ENCODE data around the gene FAF2.

DNA sequence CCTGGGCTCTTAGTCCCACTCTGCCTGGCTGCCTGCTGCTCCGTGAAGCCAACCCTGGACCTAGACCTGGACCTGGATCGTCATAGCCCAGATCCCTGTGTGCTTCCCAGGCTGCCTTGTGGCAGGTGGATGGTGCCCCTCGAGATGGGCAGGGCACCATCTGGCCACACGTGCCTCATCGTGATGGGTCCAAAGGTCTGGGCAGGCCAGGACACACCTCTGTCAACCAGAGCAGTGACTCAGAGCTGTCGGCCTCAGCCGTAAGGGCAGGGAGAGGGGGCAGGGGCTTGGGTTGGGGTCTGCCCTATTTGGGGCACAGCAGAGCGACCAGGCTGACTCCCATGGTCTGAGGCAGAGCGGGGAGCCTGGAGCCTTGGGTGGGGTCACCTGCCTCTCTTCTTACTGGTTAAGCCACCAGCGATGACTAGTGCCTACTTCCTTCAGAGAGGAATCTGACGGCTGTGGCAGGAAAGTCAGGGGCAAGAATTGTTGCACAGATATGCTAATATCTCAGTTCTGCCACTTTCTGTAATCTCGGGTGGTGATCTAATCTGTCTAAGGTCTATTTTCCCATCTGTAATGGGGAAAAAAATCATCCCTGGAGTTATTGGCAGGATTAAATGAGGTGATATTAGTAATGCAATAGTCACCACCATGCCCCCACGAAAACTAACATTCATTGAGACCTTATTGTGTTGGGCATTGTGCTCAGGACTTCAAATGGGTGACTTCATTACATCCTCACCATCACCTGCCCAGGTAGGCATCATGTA lies 97.7 kb downstream of the FAF2 start:
- TF ChIP-seq CTCF (IDR thresholded peaks at IDR 0.05) (no peak), POLR2A (IDR thresholded peaks at IDR 0.05) (no peak)

Measured in adrenal gland (tissue), 5 donors.